SHP77 (cell line): ENCODE measurements around the gene ATP13A4.
"Not testable (repeated sequence)": the region's sequence is repeated elsewhere in the genome, so short reads cannot be mapped to it uniquely, and the experiment has no call there.

Source experiments
- DNase-seq, 2 experiments: peaks; one replicate each; lab custom pipeline; 2025; lab: John Stamatoyannopoulos, UW

Gene ATP13A4

GRCh38 chr3:193556841-193557240 is 2.1 kb upstream of the ATP13A4 start:
- DNase-seq, result no peak

GRCh38 chr3:193553586-193553985 is 1.1 kb downstream of the ATP13A4 start:
- no peak for DNase-seq

GRCh38 chr3:193552923-193553322 is 1.8 kb downstream of the ATP13A4 start:
- DNase-seq, result no peak

GRCh38 chr3:193548406-193548805 is 6.3 kb downstream of the ATP13A4 start:
- DNase-seq, result no peak

- DNase-seq, result no peak
Measured at GRCh38 chr3:193546129-193546528, 8.6 kb downstream of the ATP13A4 start.

- DNase-seq, result no peak
Measured at GRCh38 chr3:193545304-193545703, 9.4 kb downstream of the ATP13A4 start.

- DNase-seq, result no peak
Measured at GRCh38 chr3:193544289-193544688, 10.4 kb downstream of the ATP13A4 start.

- no peak for DNase-seq
Measured at GRCh38 chr3:193530231-193531165, 24.2 kb downstream of the ATP13A4 start.

GRCh38 chr3:193526085-193526484 is 28.6 kb downstream of the ATP13A4 start:
- not testable (repeated sequence) for DNase-seq

GRCh38 chr3:193522473-193522872 is 32.2 kb downstream of the ATP13A4 start:
- no peak for DNase-seq

GRCh38 chr3:193520738-193521137 is 34.0 kb downstream of the ATP13A4 start:
- no peak for DNase-seq

- no peak for DNase-seq
Measured at GRCh38 chr3:193515966-193516365, 38.7 kb downstream of the ATP13A4 start.

- no peak for DNase-seq
Measured at GRCh38 chr3:193510154-193510553, 44.5 kb downstream of the ATP13A4 start.

GRCh38 chr3:193509103-193509965 is 45.4 kb downstream of the ATP13A4 start:
- no peak for DNase-seq

GRCh38 chr3:193508108-193508507 is 46.6 kb downstream of the ATP13A4 start:
- no peak for DNase-seq

- no peak for DNase-seq
Measured at GRCh38 chr3:193507566-193507965, 47.1 kb downstream of the ATP13A4 start.

- DNase-seq, result no peak
Measured at GRCh38 chr3:193506921-193507320, 47.8 kb downstream of the ATP13A4 start.

- no peak for DNase-seq
Measured at GRCh38 chr3:193502871-193503270, 51.8 kb downstream of the ATP13A4 start.

GRCh38 chr3:193499801-193500485 is 54.8 kb downstream of the ATP13A4 start:
- no peak for DNase-seq

- DNase-seq, result no peak
Measured at GRCh38 chr3:193499136-193499770, 55.4 kb downstream of the ATP13A4 start.

GRCh38 chr3:193498215-193498614 is 56.5 kb downstream of the ATP13A4 start:
- no peak for DNase-seq

- DNase-seq, result no peak
Measured at GRCh38 chr3:193496658-193497057, 58.0 kb downstream of the ATP13A4 start.
